Stimulated activated naive CD8-positive, alpha-beta T cell treated with anti-CD3 and anti-CD28 coated beads, Interleukin-15, amount 100 ng/mL, for 72 hours (primary cell): ENCODE data around the gene COQ3.

Experiments
- ATAC-seq: fragments of 150-1000 bp; cut with Tn5 transposase; 2 replicates; pipeline ENCODE4 v1.10.0; 2021; ENCODE audit warnings: mild to moderate bottlenecking, moderate library complexity
- DNase-seq, 2 donors: peaks; one replicate each; pipeline ENCODE4 v3.0.0; 2021 to 2022
- H3K27ac Mint-ChIP-seq, 2 donors: one replicate each; pipeline ENCODE4 v1.8.0; 2022; ENCODE audit warnings: mild to moderate bottlenecking in 2 of 2, mixed read lengths in 2 of 2, moderate library complexity in 2 of 2
- H3K27me3 Mint-ChIP-seq: one replicate; pipeline ENCODE4 v1.8.0; 2022; ENCODE audit warnings: mixed read lengths
- H3K4me1 Mint-ChIP-seq: one replicate; pipeline ENCODE4 v1.8.0; 2022; ENCODE audit warnings: mild to moderate bottlenecking, mixed read lengths
- H3K4me3 Mint-ChIP-seq, 2 donors: one replicate each; pipeline ENCODE4 v1.8.0; 2022; ENCODE audit warnings: mild to moderate bottlenecking in 2 of 2, mixed read lengths in 2 of 2, moderate library complexity in 1 of 2
- H3K9me3 Mint-ChIP-seq, 2 donors: one replicate each; pipeline ENCODE4 v1.8.0; 2022; ENCODE audit warnings: mixed read lengths in 2 of 2

The COQ3 gene

GRCh38 chr6:99412065-99412464 lies 18.1 kb upstream of the COQ3 start:
- H3K9me3 Mint-ChIP-seq: no peaks in the 10 kb centered on the region
- no peaks in the 10 kb centered on the region for H3K27me3 Mint-ChIP-seq
- H3K4me1 Mint-ChIP-seq: peaks cover 31% of the 10 kb centered on the region
- DNase-seq (no peak), ATAC-seq (no peak)
- peak overlapping the region in 1 of 2 donors; percentile 40 for H3K27ac Mint-ChIP-seq
- H3K4me3 Mint-ChIP-seq: no peak overlapping the region

- Mint-ChIP-seq H3K9me3 (no peaks in the 10 kb centered on the region), H3K27ac (no peak overlapping the region), H3K4me3 (no peak overlapping the region), H3K4me1 (peaks cover 19% of the 10 kb centered on the region), H3K27me3 (no peaks in the 10 kb centered on the region)
- DNase-seq (no peak), ATAC-seq (no peak)
Observed at GRCh38 chr6:99409672-99410071, 15.7 kb upstream of the COQ3 start.

GRCh38 chr6:99407076-99407475 lies 13.1 kb upstream of the COQ3 start:
- H3K4me1 Mint-ChIP-seq: peaks cover 5% of the 10 kb centered on the region
- H3K27ac Mint-ChIP-seq: no peak overlapping the region
- H3K27me3 Mint-ChIP-seq: no peaks in the 10 kb centered on the region
- H3K9me3 Mint-ChIP-seq: no peaks in the 10 kb centered on the region
- H3K4me3 Mint-ChIP-seq: no peak overlapping the region
- DNase-seq: no peak
- no peak for ATAC-seq

- H3K9me3 Mint-ChIP-seq: no peaks in the 10 kb centered on the region
- DNase-seq (no peak), ATAC-seq (no peak)
- no peak overlapping the region for H3K27ac Mint-ChIP-seq
- H3K4me1 Mint-ChIP-seq: no peaks in the 10 kb centered on the region
- H3K4me3 Mint-ChIP-seq: no peak overlapping the region
- no peaks in the 10 kb centered on the region for H3K27me3 Mint-ChIP-seq
Observed at GRCh38 chr6:99402448-99402847, 8.5 kb upstream of the COQ3 start.

GRCh38 chr6:99397287-99397686 lies 3.3 kb upstream of the COQ3 start:
- ATAC-seq (no peak), DNase-seq (no peak)
- Mint-ChIP-seq H3K9me3 (no peaks in the 10 kb centered on the region), H3K4me1 (peaks cover 13% of the 10 kb centered on the region), H3K27ac (no peak overlapping the region), H3K4me3 (no peak overlapping the region), H3K27me3 (no peaks in the 10 kb centered on the region)

GRCh38 chr6:99393366-99393697 lies 663 bp downstream of the COQ3 start:
- ATAC-seq: peak; percentile 39

GRCh38 chr6:99390896-99391295 lies 3.1 kb downstream of the COQ3 start:
- peaks cover 15% of the 10 kb centered on the region for H3K4me1 Mint-ChIP-seq
- H3K9me3 Mint-ChIP-seq: no peaks in the 10 kb centered on the region
- ATAC-seq (no peak), DNase-seq (no peak)
- no peak overlapping the region for H3K4me3 Mint-ChIP-seq
- no peak overlapping the region for H3K27ac Mint-ChIP-seq
- H3K27me3 Mint-ChIP-seq: no peaks in the 10 kb centered on the region

More at GRCh38 chr6:99393366-99393697, 663 bp downstream of the COQ3 start:
- no peak for DNase-seq
- Mint-ChIP-seq H3K27me3 (no peaks in the 10 kb centered on the region), H3K9me3 (no peaks in the 10 kb centered on the region), H3K4me1 (peaks cover 15% of the 10 kb centered on the region), H3K4me3 (peak overlapping the region; percentile 94), H3K27ac (peak overlapping the region; percentile 96 to 97)

GRCh38 chr6:99384507-99384906 lies 9.5 kb downstream of the COQ3 start:
- H3K4me3 Mint-ChIP-seq: no peak overlapping the region
- H3K9me3 Mint-ChIP-seq: no peaks in the 10 kb centered on the region
- DNase-seq: no peak
- no peaks in the 10 kb centered on the region for H3K27me3 Mint-ChIP-seq
- H3K27ac Mint-ChIP-seq: no peak overlapping the region
- no peak for ATAC-seq
- H3K4me1 Mint-ChIP-seq: no peaks in the 10 kb centered on the region

GRCh38 chr6:99378636-99379035 lies 15.4 kb downstream of the COQ3 start:
- ATAC-seq (no peak), DNase-seq (no peak)
- H3K4me3 Mint-ChIP-seq: no peak overlapping the region
- no peaks in the 10 kb centered on the region for H3K9me3 Mint-ChIP-seq
- no peaks in the 10 kb centered on the region for H3K27me3 Mint-ChIP-seq
- no peak overlapping the region for H3K27ac Mint-ChIP-seq
- no peaks in the 10 kb centered on the region for H3K4me1 Mint-ChIP-seq

GRCh38 chr6:99369533-99369932 lies 24.5 kb downstream of the COQ3 start:
- H3K4me3 Mint-ChIP-seq: no peak overlapping the region
- no peaks in the 10 kb centered on the region for H3K9me3 Mint-ChIP-seq
- DNase-seq: no peak
- H3K27ac Mint-ChIP-seq: no peak overlapping the region
- no peak for ATAC-seq
- no peaks in the 10 kb centered on the region for H3K4me1 Mint-ChIP-seq
- no peaks in the 10 kb centered on the region for H3K27me3 Mint-ChIP-seq

GRCh38 chr6:99366852-99367251 lies 27.1 kb downstream of the COQ3 start:
- Mint-ChIP-seq H3K4me1 (peaks cover 5% of the 10 kb centered on the region), H3K9me3 (no peaks in the 10 kb centered on the region), H3K4me3 (no peak overlapping the region), H3K27ac (no peak overlapping the region), H3K27me3 (peaks cover 2% of the 10 kb centered on the region)
- DNase-seq (no peak), ATAC-seq (no peak)

GRCh38 chr6:99364026-99364425 lies 30.0 kb downstream of the COQ3 start:
- ATAC-seq: peak; percentile 78
- Mint-ChIP-seq H3K27ac (no peak overlapping the region), H3K4me1 (peaks cover 5% of the 10 kb centered on the region), H3K9me3 (no peaks in the 10 kb centered on the region), H3K27me3 (peaks cover 10% of the 10 kb centered on the region), H3K4me3 (no peak overlapping the region)
- no peak for DNase-seq

- Mint-ChIP-seq H3K27ac (no peak overlapping the region), H3K27me3 (peaks cover 12% of the 10 kb centered on the region), H3K9me3 (no peaks in the 10 kb centered on the region), H3K4me1 (peaks cover 5% of the 10 kb centered on the region), H3K4me3 (no peak overlapping the region)
- DNase-seq (no peak), ATAC-seq (peak; percentile 81)
Observed at GRCh38 chr6:99362678-99363268, 31.2 kb downstream of the COQ3 start.

- peaks cover 38% of the 10 kb centered on the region for H3K27me3 Mint-ChIP-seq
- no peak for ATAC-seq
- DNase-seq: no peak
- no peak overlapping the region for H3K27ac Mint-ChIP-seq
- H3K4me3 Mint-ChIP-seq: no peak overlapping the region
- H3K4me1 Mint-ChIP-seq: peaks cover 5% of the 10 kb centered on the region
- H3K9me3 Mint-ChIP-seq: no peaks in the 10 kb centered on the region
Observed at GRCh38 chr6:99359800-99360199, 34.2 kb downstream of the COQ3 start.

- Mint-ChIP-seq H3K27me3 (peaks cover 58% of the 10 kb centered on the region), H3K9me3 (no peaks in the 10 kb centered on the region), H3K4me1 (no peaks in the 10 kb centered on the region)
Observed at GRCh38 chr6:99356641-99357040, 37.4 kb downstream of the COQ3 start.

GRCh38 chr6:99354983-99355382 lies 39.0 kb downstream of the COQ3 start:
- Mint-ChIP-seq H3K9me3 (no peaks in the 10 kb centered on the region), H3K4me1 (no peaks in the 10 kb centered on the region), H3K27me3 (peaks cover 69% of the 10 kb centered on the region), H3K4me3 (no peak overlapping the region), H3K27ac (no peak overlapping the region)
- ATAC-seq (no peak), DNase-seq (no peak)

More at GRCh38 chr6:99356641-99357040, 37.4 kb downstream of the COQ3 start:
- H3K27ac Mint-ChIP-seq: no peak overlapping the region
- ATAC-seq (no peak), DNase-seq (no peak)
- H3K4me3 Mint-ChIP-seq: no peak overlapping the region

GRCh38 chr6:99353126-99353525 lies 40.9 kb downstream of the COQ3 start:
- no peak for ATAC-seq
- Mint-ChIP-seq H3K9me3 (no peaks in the 10 kb centered on the region), H3K4me3 (no peak overlapping the region), H3K4me1 (no peaks in the 10 kb centered on the region), H3K27me3 (peaks cover 82% of the 10 kb centered on the region), H3K27ac (no peak overlapping the region)
- no peak for DNase-seq
